COLO668 (cell line): ENCODE data around the gene ASCL3.
"Not testable (repeated sequence)": the region's sequence is repeated elsewhere in the genome, so short reads cannot be mapped to it uniquely, and the experiment has no call there.

Experiments used
- DNase-seq: peaks from one replicate; lab custom pipeline; 2025; ENCODE audit not compliant: unreplicated experiment; lab: John Stamatoyannopoulos, UW

Gene ASCL3

DNA sequence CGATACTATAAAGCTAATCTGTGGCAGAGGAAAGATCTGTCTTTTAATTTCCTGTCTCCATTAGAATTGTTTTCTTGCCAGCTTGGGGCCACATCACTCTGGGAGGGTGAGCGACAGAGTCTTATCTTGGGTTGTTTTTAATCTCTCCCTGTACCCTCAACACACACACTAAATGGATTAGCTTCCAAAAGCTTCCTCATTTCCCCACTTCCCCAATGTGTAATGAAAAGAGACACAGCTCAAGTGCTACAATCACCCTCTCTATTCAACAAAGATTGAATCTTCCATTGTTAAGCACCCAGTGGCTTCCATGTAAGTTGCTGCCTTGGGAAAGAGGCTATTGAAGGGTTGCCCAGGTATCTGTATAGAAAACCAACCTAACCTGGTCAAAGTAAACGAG lies 6.1 kb upstream of the ASCL3 start:
- no peak for DNase-seq

DNA sequence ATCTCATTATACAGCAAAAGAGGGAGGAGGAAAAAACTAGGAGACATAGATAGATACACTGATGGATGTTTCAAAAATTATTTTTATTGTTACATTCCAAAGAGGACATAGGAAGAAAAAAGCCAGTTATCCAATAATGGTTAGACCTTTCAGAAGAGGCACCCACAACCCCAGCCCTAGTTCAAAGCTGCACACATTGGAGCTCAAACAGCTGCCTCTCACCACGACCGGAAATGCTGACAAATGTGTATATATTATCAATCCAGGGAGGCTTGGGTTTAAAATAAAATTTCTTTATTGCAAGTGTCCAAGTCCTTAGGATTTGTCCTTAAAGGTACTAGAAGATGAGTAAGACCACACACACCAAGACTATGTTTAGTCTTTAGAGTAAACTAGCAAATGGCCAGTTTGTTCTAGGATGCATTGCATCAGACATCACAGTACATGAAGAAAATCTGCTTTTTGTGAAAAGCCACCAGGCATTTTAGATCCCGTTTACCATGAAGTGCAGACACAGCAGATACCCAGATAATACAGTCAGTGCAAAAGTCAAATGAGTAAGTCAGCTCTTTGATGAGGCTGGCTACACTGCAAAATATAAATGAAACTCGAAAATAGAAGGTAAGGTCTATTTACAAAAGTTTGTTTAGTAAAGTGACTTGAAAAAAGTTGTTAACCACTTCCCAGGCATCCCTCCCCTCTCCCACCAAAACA lies 4.6 kb upstream of the ASCL3 start:
- DNase-seq = no peak

DNA sequence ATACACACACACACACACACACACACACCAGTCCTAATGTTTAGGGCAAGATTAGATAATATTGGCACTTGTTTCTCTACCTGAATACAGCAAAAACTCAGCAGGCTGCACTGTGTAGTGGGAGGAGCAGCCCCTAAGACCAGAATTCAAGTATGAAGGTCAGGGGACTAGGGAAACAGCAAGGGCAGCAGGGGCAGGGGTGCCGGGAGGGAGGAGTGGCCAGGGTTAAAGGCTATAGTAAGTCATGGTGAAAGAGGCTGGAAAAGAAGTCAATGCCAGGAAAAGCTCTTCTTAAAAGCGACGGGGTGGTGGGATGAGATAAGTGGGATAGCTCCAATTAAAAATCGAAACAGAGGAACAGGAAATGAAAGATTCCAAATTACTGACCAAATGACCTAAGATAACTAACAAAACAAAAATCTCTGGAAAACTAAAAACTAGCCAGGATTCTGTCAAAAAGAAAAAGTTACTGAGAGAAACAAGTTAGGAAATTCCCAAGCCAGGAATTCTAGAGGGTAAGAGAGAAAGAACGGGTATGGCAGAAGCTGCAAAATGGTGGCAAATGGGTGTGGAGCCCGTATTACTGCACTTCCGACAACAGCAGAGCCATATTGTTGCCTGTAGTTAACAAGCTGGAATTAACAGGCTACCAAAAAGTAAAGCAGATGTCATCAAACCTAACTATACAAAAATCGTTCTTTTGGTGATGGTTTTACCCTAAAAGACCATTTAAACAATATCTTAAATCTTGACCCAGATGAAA lies 1.3 kb downstream of the ASCL3 start:
- no peak for DNase-seq

DNA sequence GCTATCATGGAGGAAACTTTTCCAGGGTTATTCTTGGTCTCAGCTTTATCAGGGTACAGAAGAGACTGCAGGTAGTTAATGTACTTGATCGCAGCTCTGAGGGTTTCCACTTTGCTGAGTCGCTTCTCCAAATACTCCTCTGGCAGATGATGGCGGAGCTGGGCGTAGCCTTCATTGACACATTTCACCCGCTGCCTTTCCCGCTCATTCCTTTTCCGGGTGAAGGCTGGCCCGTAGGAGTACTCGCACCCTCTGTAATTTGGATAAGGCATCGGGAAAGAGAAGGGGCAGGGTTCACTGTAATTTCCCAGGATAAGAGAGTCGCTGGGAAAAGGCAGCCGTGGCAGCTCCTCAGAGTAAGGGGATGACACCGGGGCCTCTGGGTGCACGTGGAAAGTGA lies 5.2 kb downstream of the ASCL3 start:
- DNase-seq = no peak

DNA sequence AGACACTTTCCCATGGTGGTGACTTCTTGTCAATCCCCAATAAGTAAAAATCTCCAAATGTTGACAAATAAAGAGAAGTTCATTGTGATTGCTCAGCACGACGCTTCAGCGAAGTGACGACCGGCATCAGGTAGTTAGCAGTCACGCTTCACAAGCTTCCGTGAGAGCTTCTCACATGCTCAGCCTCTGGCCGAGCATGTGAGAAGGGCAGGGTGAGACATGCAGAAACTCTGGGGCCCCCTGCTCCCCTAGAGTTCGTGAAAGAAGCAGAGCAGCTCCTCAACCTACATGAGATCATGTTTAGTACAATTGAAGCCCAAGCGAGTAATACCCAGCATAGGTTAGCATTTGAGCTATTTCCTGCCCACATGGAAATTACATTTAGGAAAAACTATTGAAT lies 5.7 kb downstream of the ASCL3 start:
- DNase-seq = no peak

DNA sequence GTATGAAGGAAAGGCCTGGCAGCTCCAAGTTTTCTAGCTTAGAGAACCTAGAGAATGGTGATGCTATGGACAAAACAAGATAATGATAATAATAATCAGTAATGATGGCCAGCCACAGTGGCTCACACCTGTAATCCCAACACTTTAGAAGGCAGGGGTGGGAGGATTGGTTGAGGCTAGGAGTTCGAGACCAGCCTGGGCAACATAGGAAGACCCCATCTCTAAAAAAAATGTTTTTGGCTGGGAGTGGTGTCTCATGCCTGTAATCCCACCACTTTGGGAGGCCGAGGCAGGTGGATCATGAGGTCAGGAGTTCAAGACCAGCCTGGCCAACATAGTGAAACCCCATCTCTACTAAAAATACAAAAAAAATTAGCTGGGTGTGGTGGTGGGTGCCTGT lies 7.0 kb downstream of the ASCL3 start:
- not testable (repeated sequence) for DNase-seq

DNA sequence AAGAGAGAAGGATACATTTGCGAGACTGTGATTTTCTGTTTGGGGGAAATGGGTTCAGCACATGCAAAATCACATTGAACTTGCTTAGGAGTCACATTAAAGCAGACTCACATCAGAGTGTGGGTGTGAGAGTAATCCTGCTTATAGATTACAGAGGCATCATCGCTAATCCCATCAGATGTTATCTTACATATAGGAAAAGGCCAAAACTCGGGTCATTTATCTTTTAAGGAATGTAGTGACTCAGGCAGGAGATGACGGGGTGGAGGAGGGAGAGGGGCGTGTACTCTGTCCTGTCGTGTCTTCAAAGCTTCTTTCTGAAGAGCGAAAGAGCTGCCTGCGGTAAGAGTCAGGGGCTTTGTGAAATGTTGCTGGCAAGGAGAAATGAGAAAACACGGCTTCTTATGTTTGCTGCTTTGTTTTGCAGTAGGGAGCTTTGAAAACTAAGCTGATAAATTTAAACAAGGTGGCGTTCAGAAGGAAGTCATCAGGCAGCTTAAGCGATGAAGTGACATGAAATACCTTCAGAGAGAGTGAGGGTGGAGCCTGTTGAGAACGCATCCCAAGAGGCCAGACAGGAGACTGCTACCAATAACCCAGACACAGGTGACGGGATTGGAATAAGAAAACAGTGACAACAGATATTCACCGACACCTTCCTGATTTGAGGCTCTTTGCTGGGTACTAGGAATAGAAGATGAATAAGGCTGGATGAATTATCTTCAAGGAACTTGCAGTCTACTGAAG lies 7.9 kb downstream of the ASCL3 start:
- DNase-seq = no peak

DNA sequence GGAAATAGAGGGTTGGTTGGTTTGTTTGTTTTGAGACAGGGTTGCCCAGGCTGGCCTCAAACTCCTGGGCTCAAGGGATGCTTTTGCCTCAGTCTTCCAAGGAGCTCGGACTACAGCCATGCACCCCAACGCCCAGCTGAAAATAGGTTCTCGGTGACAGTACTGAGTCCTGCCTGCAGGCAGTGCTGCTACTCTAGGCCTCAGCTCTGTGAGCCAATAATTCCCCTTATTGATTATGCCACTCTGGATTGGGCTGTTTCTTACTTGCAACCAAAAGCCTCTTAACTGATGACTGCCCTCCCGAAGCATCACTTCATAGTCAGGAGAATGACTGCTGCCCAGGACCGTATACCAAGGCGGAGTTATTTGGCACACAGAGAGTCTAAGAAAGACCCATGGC lies 8.9 kb downstream of the ASCL3 start:
- no peak for DNase-seq

DNA sequence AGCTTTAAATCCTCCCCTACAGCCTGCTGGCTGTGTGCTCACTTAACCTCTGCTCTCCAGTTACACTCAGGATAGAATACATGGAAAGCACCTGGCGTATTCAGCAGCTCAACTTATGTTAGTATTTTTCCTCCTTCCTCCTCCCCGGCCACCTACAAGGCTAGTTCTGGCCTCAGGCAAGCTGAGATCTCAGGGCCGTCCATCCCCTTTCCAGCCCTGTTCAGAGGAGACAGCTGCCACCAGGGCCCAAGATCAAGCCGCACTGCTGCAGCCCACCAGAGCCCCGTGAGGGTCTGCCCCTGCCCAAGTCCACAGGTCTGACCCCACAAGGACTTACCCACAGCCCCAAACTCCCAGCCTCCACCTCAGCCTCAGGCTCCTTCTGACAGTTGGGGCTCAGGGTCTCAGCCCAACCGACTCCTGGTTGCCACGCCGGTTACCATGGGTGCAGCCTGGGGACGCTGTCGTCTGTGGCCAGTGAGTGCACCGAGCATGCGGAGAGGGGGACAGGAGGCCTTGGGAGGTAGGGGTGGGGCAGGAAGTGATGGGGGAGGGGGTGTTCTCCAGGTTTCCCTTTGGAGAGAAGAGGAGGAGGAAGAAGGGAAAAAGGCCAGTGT lies 10.1 kb downstream of the ASCL3 start, which contains the start of gene C11orf16:
Gene C11orf16 (minus strand): TSS at position 384 of the 617 bp plus-strand sequence. CDS start 639 bp downstream, outside the sequence.
- peak; percentile 22 for DNase-seq

DNA sequence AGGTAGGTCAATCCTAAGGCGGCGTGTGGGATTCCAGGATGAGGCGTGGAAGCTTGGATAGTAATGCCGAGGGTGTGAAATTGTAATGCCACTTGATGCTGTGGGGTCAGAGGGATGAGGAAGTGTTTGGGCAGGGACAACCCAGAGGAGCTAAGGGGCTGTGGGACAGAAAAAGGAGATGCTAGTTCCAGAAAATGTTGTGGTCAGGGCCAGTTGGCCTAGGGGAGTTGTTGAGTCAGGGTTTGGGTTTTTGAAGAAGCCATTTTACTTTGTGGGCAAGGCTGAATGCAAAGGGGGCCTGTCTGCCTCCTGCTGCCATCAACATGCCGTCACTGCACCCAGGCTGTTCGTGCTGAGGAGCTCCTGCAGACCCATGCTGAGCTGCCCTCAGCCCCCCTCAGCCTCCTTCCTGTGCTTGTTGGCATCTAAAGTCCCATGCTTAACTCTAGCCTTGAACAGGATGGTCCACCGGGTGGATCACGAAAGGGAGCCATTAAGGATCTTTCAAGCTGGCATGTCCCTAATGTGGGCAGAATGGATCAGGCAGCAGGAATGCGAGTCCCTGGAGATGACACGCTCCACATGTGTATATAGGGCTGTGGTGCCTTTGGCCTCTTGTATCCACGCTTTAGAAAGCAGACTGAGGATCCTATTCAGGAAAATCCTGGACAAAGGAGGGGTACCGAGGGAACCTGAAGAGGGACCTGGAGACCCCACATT lies 12.2 kb downstream of the ASCL3 start:
- DNase-seq = no peak

DNA sequence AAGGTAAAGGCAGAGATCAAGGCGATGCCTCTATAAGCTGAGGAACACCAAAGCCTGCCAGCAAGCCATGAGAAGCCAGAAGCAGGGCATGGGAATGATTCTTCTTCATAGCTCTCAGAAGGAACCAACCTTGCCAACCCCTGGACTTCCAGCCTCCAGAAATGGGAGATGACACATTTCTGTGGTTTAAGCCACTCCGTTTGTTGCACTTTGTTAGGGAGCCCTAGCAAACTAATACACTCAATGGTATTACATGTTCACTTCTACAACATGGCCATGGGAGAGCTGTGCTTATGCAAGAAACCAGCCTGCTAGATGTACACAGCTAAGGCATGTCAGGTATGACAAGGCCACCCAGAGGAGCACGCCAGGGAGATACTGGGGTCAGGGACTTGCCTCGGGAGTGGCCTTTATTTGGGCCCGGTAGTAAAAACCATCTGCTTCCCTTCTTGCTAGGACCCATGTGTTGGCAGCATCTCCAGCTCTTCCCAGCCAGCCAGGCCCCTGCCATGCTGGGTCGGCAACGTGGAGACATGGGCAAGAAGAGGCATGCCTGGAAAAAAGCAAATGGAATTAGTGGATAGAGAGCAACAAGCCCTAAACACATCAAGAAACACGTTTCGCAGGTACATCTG lies 13.7 kb downstream of the ASCL3 start:
- no peak for DNase-seq

DNA sequence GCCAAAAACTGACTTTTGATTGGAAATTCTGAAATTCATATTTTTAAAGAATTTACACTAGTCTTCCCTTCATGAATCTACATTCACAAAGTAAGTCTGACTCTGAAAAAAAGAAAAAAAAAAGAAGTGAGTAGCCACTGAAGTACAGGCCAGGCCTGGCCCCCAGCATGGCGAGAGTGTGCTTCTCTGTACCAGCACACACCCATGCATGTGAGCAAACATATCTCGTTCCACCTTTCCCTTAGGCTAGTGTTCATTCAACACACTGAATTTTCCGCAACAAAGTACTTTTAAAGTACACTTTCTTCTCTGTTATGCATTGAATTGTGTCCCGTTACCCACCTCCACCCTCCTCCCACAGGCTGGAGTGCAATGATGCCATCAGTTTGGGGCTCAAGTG lies 14.6 kb downstream of the ASCL3 start:
- DNase-seq = no peak

DNA sequence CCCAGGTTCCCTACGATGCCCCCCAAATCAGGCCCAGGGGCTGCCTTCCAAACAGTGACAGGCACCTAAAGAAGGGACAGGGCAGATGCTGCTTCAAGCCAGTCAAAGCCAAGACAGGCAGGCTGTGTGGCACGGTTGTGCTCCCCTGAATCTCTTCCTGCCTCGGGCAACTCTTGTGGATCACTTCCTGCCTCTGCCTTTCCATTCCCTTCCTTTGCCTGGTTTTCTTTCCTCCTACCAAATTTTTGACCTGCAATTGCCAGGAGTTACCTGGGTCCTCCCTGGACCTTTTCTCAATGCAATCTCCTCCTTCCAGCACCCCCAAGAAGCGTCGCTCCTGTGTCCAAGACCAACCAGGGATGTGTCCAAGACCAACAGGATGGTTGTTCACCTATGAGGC lies 15.6 kb downstream of the ASCL3 start:
- no peak for DNase-seq

DNA sequence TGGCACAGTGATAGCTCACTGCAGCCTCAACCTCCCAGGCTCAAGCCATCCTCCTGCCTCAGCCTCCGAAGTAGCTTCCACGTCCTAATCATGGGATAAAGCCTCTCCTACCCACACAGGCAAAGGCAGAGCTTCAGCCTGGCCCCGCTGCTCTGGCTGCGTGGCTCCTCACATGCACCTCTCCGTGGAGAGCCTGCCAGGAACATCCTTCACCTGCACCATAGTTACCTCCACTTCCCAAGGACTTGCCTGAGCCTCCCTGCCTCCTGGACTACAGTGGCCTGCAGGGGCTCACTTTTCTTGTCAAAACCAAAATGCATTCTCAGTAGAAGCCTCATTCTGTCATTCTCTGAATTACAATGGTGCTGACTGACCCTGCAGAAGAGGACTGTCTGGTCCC lies 16.6 kb downstream of the ASCL3 start:
- no peak for DNase-seq

DNA sequence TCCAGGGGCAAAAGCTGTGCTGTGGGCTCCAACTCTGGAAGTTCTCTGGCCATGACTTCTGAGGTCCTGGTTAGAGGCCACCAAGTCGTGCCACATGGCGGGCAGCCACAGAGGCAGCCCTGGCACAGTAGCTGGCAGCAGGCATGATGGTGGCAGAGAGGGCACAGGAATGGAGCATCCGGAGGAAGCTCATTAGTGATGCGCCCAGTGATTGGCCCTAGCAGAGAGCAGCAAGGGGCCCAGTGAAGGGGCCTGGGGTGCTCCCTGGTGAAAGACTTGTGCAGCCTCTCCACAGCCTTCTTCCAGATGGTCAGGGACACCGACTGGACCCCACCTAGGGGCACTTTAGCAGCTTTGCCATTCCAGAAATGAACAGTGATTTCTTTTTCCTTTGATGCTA lies 17.1 kb downstream of the ASCL3 start:
- DNase-seq = no peak

DNA sequence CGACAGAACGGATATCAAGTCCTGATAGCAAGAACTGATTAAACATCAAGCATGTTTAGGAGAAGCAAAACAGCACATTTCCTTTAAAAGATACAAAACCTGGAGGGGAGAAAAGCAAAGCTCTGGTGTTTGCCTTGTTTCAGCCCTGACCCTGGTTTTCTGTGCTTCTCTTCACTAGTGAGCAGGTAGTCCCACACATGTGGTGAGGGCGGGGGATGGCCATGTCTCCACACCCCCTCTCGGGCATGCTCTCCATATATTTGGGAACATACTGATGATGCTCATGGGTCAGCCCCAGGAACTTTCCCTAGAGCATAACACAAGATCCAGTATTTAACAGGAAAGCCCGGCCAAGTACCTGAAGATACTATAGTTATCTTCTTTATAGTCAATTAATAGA lies 20.1 kb downstream of the ASCL3 start:
- DNase-seq = no peak

DNA sequence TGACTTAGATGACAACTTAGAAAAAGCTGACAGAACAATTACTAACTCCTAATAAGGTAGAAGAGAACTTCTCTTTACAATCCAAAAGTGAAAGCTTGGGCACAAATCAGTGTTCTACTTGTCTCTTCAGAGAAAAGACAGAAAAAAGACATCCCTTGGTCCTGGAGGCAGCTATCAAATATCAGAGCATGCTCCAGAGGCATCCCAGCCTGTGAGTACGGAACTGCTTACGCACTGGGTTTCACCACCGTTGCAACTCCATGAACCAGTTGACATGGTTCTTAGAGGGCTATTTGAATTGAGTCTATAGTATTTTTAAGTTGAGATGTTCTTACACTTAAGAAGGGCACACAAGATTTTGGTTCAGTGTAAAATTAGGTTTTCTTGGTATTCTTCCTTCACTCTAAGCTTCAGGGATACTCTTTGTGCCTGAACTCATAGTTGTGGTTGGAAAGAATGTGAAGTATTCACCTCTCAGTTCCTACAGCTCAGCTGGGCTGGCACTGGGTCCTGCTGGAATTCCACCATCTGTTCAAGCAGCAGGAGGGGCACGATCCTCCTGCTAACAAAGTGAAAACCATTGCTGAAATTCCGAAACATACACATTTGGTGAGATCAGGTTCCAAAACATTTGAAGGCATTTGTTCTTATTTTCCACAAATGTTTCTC lies 25.5 kb downstream of the ASCL3 start:
- no peak for DNase-seq

DNA sequence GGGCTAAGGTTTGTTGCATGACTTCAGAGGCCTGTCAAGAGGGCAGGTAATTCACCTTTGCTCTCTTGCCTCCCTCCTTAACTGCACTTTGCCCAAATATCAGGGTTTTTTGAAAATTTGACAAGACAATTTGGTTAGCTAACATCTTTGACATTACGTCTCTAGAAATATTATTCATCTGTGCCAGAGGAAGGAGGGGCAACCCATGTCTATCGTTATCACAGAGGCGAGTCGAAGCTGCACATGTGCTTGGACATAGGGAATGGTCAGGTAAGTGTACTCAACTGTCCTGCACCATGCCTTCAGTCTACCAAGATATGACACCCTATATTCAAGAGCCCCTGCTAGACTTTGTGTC lies 28.2 kb downstream of the ASCL3 start:
- DNase-seq = no peak

DNA sequence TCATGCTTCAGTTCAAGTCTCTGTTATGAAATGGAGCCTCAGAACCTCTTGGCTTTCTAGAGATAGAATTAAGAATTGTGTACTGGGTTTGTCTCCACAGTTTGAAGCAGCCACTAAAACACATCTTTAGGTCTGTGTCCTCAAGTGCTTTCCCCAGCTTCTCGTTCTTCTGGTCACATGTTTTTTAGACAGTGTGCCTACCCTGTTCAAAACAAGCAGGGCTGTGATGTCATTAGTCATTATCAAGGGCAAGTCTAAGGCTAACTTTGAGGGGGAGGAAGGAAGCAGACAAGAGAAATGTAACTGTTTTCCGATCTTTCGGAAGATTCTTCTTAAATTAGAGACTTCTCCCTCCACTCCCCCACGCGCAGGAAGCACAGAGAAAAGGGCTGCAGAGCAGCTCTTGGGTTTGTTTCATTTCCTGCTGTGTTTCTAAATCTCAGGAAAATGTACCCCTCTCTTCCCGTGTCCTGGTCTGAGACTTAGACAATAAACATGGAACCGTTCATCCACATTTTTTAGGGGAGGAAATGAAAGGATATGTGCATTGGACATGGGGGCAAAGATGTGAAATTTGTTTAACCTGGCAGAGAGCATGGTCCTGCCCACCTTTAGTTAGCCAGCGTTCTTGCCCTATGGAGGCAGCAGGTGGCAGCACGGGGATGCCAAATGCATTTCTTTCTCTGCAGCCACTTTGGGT lies 28.7 kb downstream of the ASCL3 start:
- DNase-seq = peak; percentile 43
